HepG2 (cell line): ENCODE data around the gene NDUFAF5. TPM values are rescaled to one million over a fixed set of nuclear protein-coding genes. Genes with fewer than 3 reads are reported as not detected.
A peak's percentile ranks its signal among the peaks of the same experiment; 100 is the strongest.

Experiments
- ATAC-seq: fragments of 200-7000 bp; cut with Tn5 transposase; 3 replicates; pipeline ENCODE4 v1.9.1; 2020; ENCODE audit warnings: mild to moderate bottlenecking, moderate library complexity
- BruUV-seq: library from RNA; stranded (reverse); fragments of 400-500 nt; replicated peaks from 2 replicates; lab custom pipeline; 2021; lab: Mats Ljungman, UMichigan
- CTCF ChIA-PET: fragments of 300-600 bp; formaldehyde crosslinking; extraction: SDS; loops from one replicate; lab custom pipeline; 2021; ENCODE audit warnings: low total read pairs, inconsistent platforms, low intra/inter-chr PET ratio; lab: Yijun Ruan, JAX
- POLR2A ChIA-PET: fragments of 350-600 bp; sonication (Branson Sonifier 250); formaldehyde crosslinking; loops from one replicate; lab custom pipeline; 2020; ENCODE audit warnings: antibody characterized with exemption, inconsistent platforms; lab: Yijun Ruan, JAX
- DNase-seq: peaks from one replicate; pipeline ENCODE4 v3.0.0-alpha.2; 2015; ENCODE audit warnings: low spot score
- FAIRE-seq: peaks from 3 replicates; lab custom pipeline; 2011; peaks lifted over from hg19 to GRCh38; lab: Jason Lieb, UNC
- H2AFZ ChIP-seq: one replicate; pipeline ENCODE4 v1.6.1; 2011; ENCODE audit warnings: low read length, inconsistent platforms
- H3K27ac ChIP-seq: fragments of 300-600 bp; 3 replicates; pipeline ENCODE4 v1.8.0; 2011; ENCODE audit warnings: mixed run types, mild to moderate bottlenecking, mixed read lengths, low read length, inconsistent platforms; ENCODE audit not compliant: insufficient read depth; ENCODE audit errors: extremely low read length
- H3K27me3 ChIP-seq, 2 experiments: fragments of 200-600 bp in 1 of 2; 2 replicates in 1 of 2; 3 replicates in 1 of 2; pipeline versions ENCODE4 v1.6.0 to v1.8.0; 2011; ENCODE audit warnings: low read length in 2 of 2, mild to moderate bottlenecking in 2 of 2, moderate library complexity in 2 of 2, inconsistent platforms in 1 of 2; ENCODE audit not compliant: insufficient read depth in 2 of 2, control insufficient read depth in 1 of 2
- H3K36me3 ChIP-seq, 2 experiments: fragments of 200-600 bp in 1 of 2; replicated peaks in 1 of 2; 2 replicates in 1 of 2; 3 replicates in 1 of 2; pipeline versions ENCODE4 v1.5.1 to v1.8.0; 2011; ENCODE audit warnings: low read length in 2 of 2, inconsistent platforms in 1 of 2; ENCODE audit not compliant: insufficient read depth in 2 of 2, control insufficient read depth in 1 of 2
- H3K4me1 ChIP-seq: 2 replicates; pipeline ENCODE4 v1.5.1; 2012; ENCODE audit warnings: low read length, inconsistent platforms; ENCODE audit not compliant: insufficient read depth
- H3K4me2 ChIP-seq: 2 replicates; pipeline ENCODE4 v1.6.0; 2011; ENCODE audit warnings: low read depth, low read length, inconsistent platforms
- H3K4me3 ChIP-seq, 3 experiments: fragments of 200-600 bp in 1 of 3; sonication (generic), shearing (Covaris generic) in 1 of 3; replicated peaks in 1 of 3; 2 replicates each; pipeline ENCODE4 v1.5.1; 2011 to 2016; ENCODE audit warnings: low read length in 3 of 3, inconsistent platforms in 2 of 3, low read depth in 2 of 3, mild to moderate bottlenecking in 2 of 3, control low read depth in 1 of 3, mixed read lengths in 1 of 3; ENCODE audit not compliant: insufficient read depth in 1 of 3
- H3K79me2 ChIP-seq: one replicate; pipeline ENCODE4 v1.6.1; 2011; ENCODE audit warnings: low read length, inconsistent platforms; ENCODE audit not compliant: insufficient read depth
- H3K9ac ChIP-seq: 2 replicates; pipeline ENCODE4 v1.6.0; 2011; ENCODE audit warnings: mild to moderate bottlenecking, low read depth, low read length, inconsistent platforms; ENCODE audit not compliant: insufficient read depth
- H3K9me3 ChIP-seq: 2 replicates; pipeline ENCODE4 v1.5.1; 2012; ENCODE audit warnings: mild to moderate bottlenecking, low read length
- H4K20me1 ChIP-seq: 2 replicates; pipeline ENCODE4 v1.6.0; 2011; ENCODE audit warnings: inconsistent platforms, mild to moderate bottlenecking, low read length, moderate library complexity; ENCODE audit not compliant: insufficient read depth
- CENPT ChIP-seq: sonication (generic); formaldehyde crosslinking; IDR thresholded peaks from 2 replicates; pipeline ENCODE4 v1.8.0; 2022; ENCODE audit warnings: low read depth, mild to moderate bottlenecking, moderate library complexity, missing genetic modification reagents
- CTCF ChIP-seq: sonication (generic); formaldehyde crosslinking; IDR thresholded peaks from 2 replicates; pipeline ENCODE4 v1.5.0; 2020; ENCODE audit warnings: mild to moderate bottlenecking, missing genetic modification reagents, moderate library complexity
- ETS1 ChIP-seq: sonication (generic); formaldehyde crosslinking; IDR thresholded peaks from 2 replicates; pipeline ENCODE4 v1.4.0; 2020; ENCODE audit warnings: missing genetic modification reagents
- FOSL2 ChIP-seq: sonication (generic); formaldehyde crosslinking; IDR thresholded peaks from 2 replicates; pipeline ENCODE4 v1.4.0; 2020; ENCODE audit warnings: missing genetic modification reagents
- FOXA3 ChIP-seq: IDR thresholded peaks from 2 replicates; pipeline ENCODE4 v1.6.1; 2016; ENCODE audit warnings: missing genetic modification reagents, missing compliant biosample characterization
- GATA4 ChIP-seq: sonication (generic); IDR thresholded peaks from 2 replicates; pipeline ENCODE4 v1.6.1; 2016; ENCODE audit warnings: antibody characterized with exemption, low read depth, borderline replicate concordance
- GATAD2A ChIP-seq: IDR thresholded peaks from 2 replicates; pipeline ENCODE4 v1.6.1; 2016
- LCORL ChIP-seq, 2 experiments: fragments of 450-650 bp in 1 of 2; sonication (generic) in 1 of 2; formaldehyde crosslinking in 1 of 2; IDR thresholded peaks; 2 replicates each; pipeline versions ENCODE4 v1.5.0 to v1.6.1; 2017 to 2020; ENCODE audit warnings: antibody characterized with exemption in 1 of 2, missing genetic modification reagents in 1 of 2
- POLR2AphosphoS5 ChIP-seq: IDR thresholded peaks from 2 replicates; pipeline ENCODE4 v1.6.1; 2012; ENCODE audit warnings: low read depth, low read length
- SIX4 ChIP-seq: sonication (generic); formaldehyde crosslinking; IDR thresholded peaks from 2 replicates; pipeline ENCODE4 v1.4.0; 2020; ENCODE audit warnings: missing genetic modification reagents
- SP140L ChIP-seq: sonication (generic); formaldehyde crosslinking; IDR thresholded peaks from 2 replicates; pipeline ENCODE4 v1.4.0; 2020; ENCODE audit warnings: missing genetic modification reagents, borderline replicate concordance
- STAG1 ChIP-seq: sonication (generic); formaldehyde crosslinking; IDR thresholded peaks from 2 replicates; pipeline ENCODE4 v1.4.0; 2020; ENCODE audit warnings: missing genetic modification reagents
- TFAP4 ChIP-seq: sonication (generic); IDR thresholded peaks from 2 replicates; pipeline ENCODE4 v1.6.1; 2016; ENCODE audit warnings: low read depth, borderline replicate concordance
- ZNF10 ChIP-seq: sonication (generic); formaldehyde crosslinking; IDR thresholded peaks from 2 replicates; pipeline ENCODE4 v1.4.0; 2020; ENCODE audit warnings: mild to moderate bottlenecking, low read depth, missing genetic modification reagents, borderline replicate concordance
- ZNF501 ChIP-seq: sonication (generic); formaldehyde crosslinking; IDR thresholded peaks from 2 replicates; pipeline ENCODE4 v1.5.1; 2020; ENCODE audit warnings: mild to moderate bottlenecking, moderate library complexity, missing genetic modification reagents
- ZNF670 ChIP-seq: sonication (generic); formaldehyde crosslinking; IDR thresholded peaks from 2 replicates; pipeline ENCODE4 v1.8.0; 2022; ENCODE audit warnings: mild to moderate bottlenecking, missing genetic modification reagents, borderline replicate concordance
- ZNF704 ChIP-seq: sonication (generic); formaldehyde crosslinking; IDR thresholded peaks from 2 replicates; pipeline ENCODE4 v1.8.1; 2023; ENCODE audit warnings: mild to moderate bottlenecking, inconsistent platforms, moderate library complexity, missing genetic modification reagents, borderline replicate concordance
- ZNF879 ChIP-seq: sonication (generic); formaldehyde crosslinking; IDR thresholded peaks from 2 replicates; pipeline ENCODE4 v1.8.1; 2023; ENCODE audit warnings: missing genetic modification reagents
- ZSCAN25 ChIP-seq: sonication (generic); formaldehyde crosslinking; IDR thresholded peaks from 2 replicates; pipeline ENCODE4 v1.8.0; 2022; ENCODE audit warnings: mild to moderate bottlenecking, missing genetic modification reagents
- WGBS: methylation state at CpG from one replicate; pipeline ENCODE4 v1.1.6; 2017; ENCODE audit warnings: low lambda C conversion rate; 5-methylcytosine and 5-hydroxymethylcytosine counted together
- in situ Hi-C: cut with HindIII; loops from 2 replicates; pipeline ENCODE4 v1.10.0; 2017; ENCODE audit warnings: low pct_unique_long_range_greater_than_20kb; ENCODE audit not compliant: extremely low pct_ligation_motif_present
- intact Hi-C: fragments of 100-400 bp; cut with micrococcal nuclease; formaldehyde crosslinking; loops from one replicate; pipeline ENCODE4 v1.10.0; 2022; ENCODE audit not compliant: unreplicated experiment
- polyA plus RNA-seq, 8 experiments: library from polyadenylated mRNA; depleted of rRNA in 3 of 8; stranded (reverse) in 7 of 8; unstranded in 1 of 8; fragments of >200 nt; fragmentation: Illumina TruSeq in 4 of 8; extraction: Trizol in 4 of 8; gene quantifications; 2 replicates each; pipeline versions ENCODE4 v1.2.1 to v1.2.3, GENCODE V29; 2011 to 2016; ENCODE audit warnings: low read depth in 4 of 8, missing spikeins in 1 of 8, mixed read lengths in 1 of 8; ENCODE audit not compliant: insufficient read depth in 1 of 8
- total RNA-seq, 5 experiments: library from RNA; depleted of rRNA; stranded (reverse); fragments of >200 nt; fragmentation: Illumina TruSeq; extraction: Trizol; gene quantifications; 2 replicates each; pipeline ENCODE4 v1.2.3, GENCODE V29; 2016; ENCODE audit warnings: low read depth in 1 of 5

Gene NDUFAF5
- total and polyA plus RNA-seq, 2 of the 13 experiments (the other 11 are each of a cell fraction or from before 2014, with no cell fraction given), result 23.1 to 66.7 TPM

- ChIA-PET CTCF (interaction anchor here (2.2 kb wide), 1 partner anchor 235 kb away, joined by 18 read pairs; no protein-coding TSS in a partner anchor), POLR2A (no interaction called here)
- BruUV-seq, result no TSS peak
- Histone ChIP-seq H4K20me1 (no peaks in the 10 kb centered on the region), H3K4me2 (no peak overlapping the region), H3K27me3 (no peaks in the 10 kb centered on the region), H3K9me3 (no peaks in the 10 kb centered on the region), H2AFZ (no peak overlapping the region), H3K36me3 (peaks cover 15 to 35% of the 10 kb centered on the region in 2 experiments), H3K4me1 (0 out of 2 replicates have a peak, but pooled peaks cover under 1% of the 10 kb centered on the region), H3K9ac (no peak overlapping the region), H3K4me3 (no peak overlapping the region), H3K79me2 (no peaks in the 10 kb centered on the region), H3K27ac (no peak overlapping the region)
- intact Hi-C loops (loop anchor here (1.0 to 5.0 kb wide), 2 partner anchors 122 to 235 kb away; no protein-coding TSS in a partner anchor), in situ Hi-C loops (loop anchor here (5.0 kb wide), 1 partner anchor 237 kb away; no protein-coding TSS in a partner anchor)
- peak; percentile 71 for ATAC-seq
- peak; percentile 70 for DNase-seq
- 47% methylated on average over 5 of the region's 5 CpGs for WGBS
- FAIRE-seq, result peak; percentile 80
- 0 out of 2 replicates have a peak, but pooled peaks have one; percentile 12 for TF ChIP-seq ZNF501 (CRISPR knock-in tag)
- peak; percentile 71 for TF ChIP-seq CTCF (CRISPR knock-in tag)
- 0 out of 2 replicates have a peak, but pooled peaks have one; percentile 18 for TF ChIP-seq GATAD2A (CRISPR knock-in tag)
- TF ChIP-seq ZNF704, result no peak
- TF ChIP-seq ZNF10 (CRISPR knock-in tag), result no peak
- 0 out of 2 replicates have a peak, but pooled peaks have one; percentile 11 for TF ChIP-seq FOSL2 (CRISPR knock-in tag)
- TF ChIP-seq ETS1 (CRISPR knock-in tag), result 0 out of 2 replicates have a peak, but pooled peaks have one; percentile 42
- no peak for TF ChIP-seq CENPT
- no peak for TF ChIP-seq FOXA3 (CRISPR knock-in tag)
- TF ChIP-seq TFAP4, result no peak
- TF ChIP-seq SIX4 (CRISPR knock-in tag), result no peak
- TF ChIP-seq ZSCAN25 (CRISPR knock-in tag), result no peak
- TF ChIP-seq GATA4, result no peak
- 0 out of 2 replicates have a peak, but pooled peaks have one; percentile 11 for TF ChIP-seq POLR2AphosphoS5
- no peak for TF ChIP-seq ZNF879 (CRISPR knock-in tag)
- TF ChIP-seq ZNF670 (CRISPR knock-in tag), result 0 out of 2 replicates have a peak, but pooled peaks have one; percentile 23
- TF ChIP-seq STAG1, result peak; percentile 42
- no peak for TF ChIP-seq LCORL (IDR thresholded peaks at IDR 0.05)
- 0 out of 2 replicates have a peak, but pooled peaks have one; percentile 38 for TF ChIP-seq LCORL (CRISPR knock-in tag; IDR thresholded peaks at IDR 0.05)
- no peak for TF ChIP-seq SP140L (CRISPR knock-in tag)
Measured at GRCh38 chr20:13819885-13820645, 35.2 kb downstream of the NDUFAF5 start.
